NT2/D1 (cell line): ENCODE data around the gene PKMYT1.

ENCODE experiments used
- SUZ12 ChIP-seq: IDR thresholded peaks from 2 replicates; pipeline ENCODE4 v1.6.1; 2011; ENCODE audit not compliant: insufficient read length, insufficient read depth; ENCODE audit errors: extremely low read depth
- YY1 ChIP-seq: IDR thresholded peaks from 2 replicates; pipeline ENCODE4 v1.6.1; 2011; ENCODE audit not compliant: insufficient read length, insufficient read depth
- ZNF274 ChIP-seq: IDR thresholded peaks from 2 replicates; pipeline ENCODE4 v1.6.1; 2011; ENCODE audit warnings: mild to moderate bottlenecking, low read depth, low read length

DNA sequence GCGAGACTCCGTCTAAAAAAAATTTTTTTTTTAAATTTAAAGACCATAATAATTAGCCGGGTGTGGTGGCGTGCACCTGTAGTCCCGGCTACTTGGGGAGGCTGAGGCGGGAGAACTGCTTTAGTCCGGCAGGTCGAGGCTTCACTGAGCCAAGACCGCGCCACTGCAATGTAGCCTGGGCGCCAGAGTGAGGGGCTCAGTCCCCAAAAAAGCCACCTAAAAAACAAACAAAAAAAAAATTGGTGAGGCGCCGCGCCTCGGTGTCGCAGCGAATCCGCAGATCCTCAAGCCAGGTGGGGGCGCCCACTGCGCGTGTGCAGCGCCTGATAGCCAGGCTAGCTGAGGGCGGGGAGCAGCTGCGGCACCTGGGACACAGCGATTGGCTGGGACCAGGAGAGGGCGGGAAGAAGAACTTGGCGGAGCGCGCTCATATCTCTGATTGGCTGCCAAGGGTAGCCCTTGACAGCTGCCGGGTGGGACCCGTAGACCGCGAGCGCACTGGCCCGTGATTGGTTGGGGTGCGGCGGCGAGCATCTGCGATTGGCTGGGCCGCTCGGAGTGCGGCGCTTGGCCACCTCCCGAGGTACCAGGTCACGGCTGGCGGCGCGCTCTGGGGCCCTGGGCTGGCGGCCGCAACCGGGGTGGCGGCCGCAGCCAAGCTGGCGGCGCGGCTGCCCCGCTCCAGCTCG, 23.5 kb upstream of the PKMYT1 start:
- TF ChIP-seq ZNF274 (no peak), YY1 (no peak), SUZ12 (no peak)
